Subcutaneous adipose tissue (tissue), 4 donors: ENCODE measurements around the gene OGFOD1. TPM values are rescaled to one million over a fixed set of nuclear protein-coding genes. Genes with fewer than 3 reads are reported as not detected.

Source experiments
- CTCF ChIP-seq: fragments of 450-650 bp; IDR thresholded peaks from one replicate; pipeline ENCODE4 v1.5.1; 2016; ENCODE audit warnings: low read depth, mild to moderate bottlenecking, control low read depth, antibody characterized with exemption, moderate library complexity
- total RNA-seq, 4 donors: library from RNA; depleted of rRNA; stranded (reverse); fragments of >200 nt; gene quantifications; one replicate each; pipeline ENCODE4 v1.1.0, GENCODE V29; 2016

Gene OGFOD1
- total RNA-seq, 4 donors from 2014 or later: 14.5 to 53.2 (median 26.2) TPM

DNA sequence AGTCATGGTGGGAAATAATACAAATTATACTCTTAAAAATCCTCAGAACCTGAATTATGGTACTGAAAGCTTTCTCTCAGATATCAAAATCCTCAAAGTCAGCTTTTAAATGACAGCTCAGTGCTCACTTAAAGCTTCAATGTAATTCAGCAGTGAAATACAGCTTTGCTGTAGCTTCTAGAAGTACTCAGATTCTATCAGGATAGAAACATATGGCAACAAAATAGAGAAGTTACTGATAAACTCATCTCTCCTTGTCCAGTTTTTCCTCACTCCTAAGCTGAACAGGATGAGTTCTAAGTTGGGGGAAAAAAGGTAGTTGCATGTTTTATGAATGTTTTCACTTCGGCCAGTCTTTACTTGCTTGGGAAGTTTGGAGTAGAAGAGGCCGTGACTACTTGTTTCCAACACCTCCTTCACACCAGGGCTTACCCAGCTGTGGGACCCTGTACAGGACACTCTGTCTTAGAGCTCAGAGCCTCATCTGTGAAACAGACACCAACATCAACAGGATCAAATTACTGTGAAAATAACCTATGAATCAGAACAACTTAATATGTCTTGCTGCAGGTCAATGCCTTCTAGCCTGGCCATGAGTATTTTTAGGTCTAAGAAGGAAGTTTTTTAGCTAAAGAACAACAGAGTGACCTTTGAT, 30.2 kb downstream of the OGFOD1 start:
- no peak for TF ChIP-seq CTCF

DNA sequence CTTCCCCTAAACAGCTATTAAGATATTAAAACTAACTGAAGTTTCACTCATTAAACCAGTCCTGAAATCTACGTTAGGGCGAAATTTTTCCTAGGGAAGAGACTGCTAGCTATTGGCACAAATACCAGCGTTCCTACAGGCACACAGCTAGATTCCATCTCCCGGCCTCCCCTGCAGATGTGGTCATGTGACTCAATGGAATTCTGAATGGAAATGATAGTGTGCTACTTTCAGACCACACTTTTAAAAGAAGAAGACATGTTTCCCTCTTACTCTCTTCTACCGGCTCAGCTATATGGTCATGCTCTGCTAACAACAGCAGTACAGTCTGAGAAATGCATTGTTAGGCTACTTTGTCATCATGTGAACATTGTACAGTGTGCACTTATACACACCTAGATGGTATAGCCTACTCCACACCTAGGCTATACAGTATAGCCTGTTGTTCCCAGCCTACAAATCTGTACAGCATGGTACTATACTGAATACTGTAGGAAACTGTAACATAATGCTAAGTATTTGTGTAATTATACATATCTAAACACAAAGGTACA, 31.4 kb downstream of the OGFOD1 start:
- TF ChIP-seq CTCF: no peak

DNA sequence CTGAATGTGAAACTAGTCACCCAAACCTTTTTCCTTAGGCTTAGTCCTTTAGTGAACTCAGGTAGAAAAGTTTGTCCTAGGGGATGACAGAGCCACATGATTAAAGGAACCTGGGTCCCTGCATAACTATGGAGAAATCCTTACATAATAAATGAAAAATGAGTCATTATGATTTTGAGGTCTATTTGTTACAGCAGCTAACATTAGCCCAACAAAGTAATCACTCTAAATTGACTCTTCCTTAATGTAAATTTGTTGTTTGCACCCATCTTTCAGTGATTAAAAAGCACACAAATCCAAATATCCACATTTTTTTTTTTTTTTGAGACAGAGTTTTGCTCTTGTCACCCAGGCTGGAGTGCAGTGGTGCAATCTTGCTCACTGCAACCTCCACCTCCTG, 32.0 kb downstream of the OGFOD1 start:
- TF ChIP-seq CTCF: no peak

- no peak for TF ChIP-seq CTCF
Measured at GRCh38 chr16:56488035-56488434, 36.7 kb downstream of the OGFOD1 start.

GRCh38 chr16:56491657-56492261, 40.4 kb downstream of the OGFOD1 start:
- TF ChIP-seq CTCF: no peak

- TF ChIP-seq CTCF: no peak
Measured at GRCh38 chr16:56493126-56493525, 41.8 kb downstream of the OGFOD1 start.

- TF ChIP-seq CTCF: no peak
Measured at GRCh38 chr16:56493815-56494214, 42.5 kb downstream of the OGFOD1 start.
